Mesenchymal stem cell (in vitro differentiated cells and primary cell): Measurements from ENCODE around the gene TUBA3E.
"Not testable (repeated sequence)": the region's sequence is repeated elsewhere in the genome, so short reads cannot be mapped to it uniquely, and the experiment has no call there.

Experiments
- DNase-seq: peaks from one replicate; pipeline ENCODE4 v3.0.0-alpha.2; 2013
- H2AFZ ChIP-seq: one replicate; pipeline ENCODE4 v1.6.1; 2013; ENCODE audit warnings: low read depth, mild to moderate bottlenecking, control low read depth, inconsistent platforms, low read length, moderate library complexity
- H2AK5ac ChIP-seq: 2 replicates; pipeline ENCODE4 v1.6.1; 2013; ENCODE audit warnings: low read length, moderate library complexity, mild to moderate bottlenecking, inconsistent platforms; ENCODE audit not compliant: severe bottlenecking
- H2BK120ac ChIP-seq: one replicate; pipeline ENCODE4 v1.6.1; 2013; ENCODE audit warnings: low read depth, mild to moderate bottlenecking, inconsistent platforms, low read length, moderate library complexity
- H2BK12ac ChIP-seq, 2 experiments: one replicate each; pipeline ENCODE4 v1.6.1; 2013; ENCODE audit warnings: inconsistent platforms in 2 of 2, low read length in 2 of 2, mild to moderate bottlenecking in 2 of 2, moderate library complexity in 2 of 2, control low read depth in 1 of 2
- H2BK15ac ChIP-seq: one replicate; pipeline ENCODE4 v1.6.1; 2013; ENCODE audit warnings: mild to moderate bottlenecking, low read depth, inconsistent platforms; ENCODE audit not compliant: poor library complexity, severe bottlenecking
- H2BK5ac ChIP-seq: 2 replicates; pipeline ENCODE4 v1.6.1; 2013; ENCODE audit warnings: low read depth, mild to moderate bottlenecking, low read length, control low read depth, inconsistent platforms; ENCODE audit not compliant: poor library complexity, severe bottlenecking
- H3K14ac ChIP-seq, 2 experiments: one replicate each; pipeline ENCODE4 v1.6.1; 2013; ENCODE audit warnings: inconsistent platforms in 2 of 2, low read length in 2 of 2, control low read depth in 1 of 2, mild to moderate bottlenecking in 1 of 2, moderate library complexity in 1 of 2
- H3K18ac ChIP-seq, 2 experiments: one replicate each; pipeline ENCODE4 v1.6.1; 2013; ENCODE audit warnings: inconsistent platforms in 2 of 2, low read length in 2 of 2, control low read depth in 1 of 2, low read depth in 1 of 2, mild to moderate bottlenecking in 1 of 2
- H3K23ac ChIP-seq, 2 experiments: one replicate each; pipeline ENCODE4 v1.6.1; 2013; ENCODE audit warnings: inconsistent platforms in 2 of 2, low read length in 2 of 2, mild to moderate bottlenecking in 2 of 2, moderate library complexity in 2 of 2, control low read depth in 1 of 2
- H3K27ac ChIP-seq: 2 replicates; pipeline ENCODE4 v1.5.1; 2013; ENCODE audit warnings: mild to moderate bottlenecking, moderate library complexity, low read length, control low read depth, inconsistent platforms; ENCODE audit not compliant: poor library complexity, severe bottlenecking
- H3K27me3 ChIP-seq, 2 experiments: 2 replicates each; pipeline versions ENCODE4 v1.6.1 to v1.7.0; 2013; ENCODE audit warnings: low read length in 2 of 2, mild to moderate bottlenecking in 2 of 2, moderate library complexity in 2 of 2, control low read depth in 1 of 2, inconsistent platforms in 1 of 2; ENCODE audit not compliant: control insufficient read depth in 1 of 2, insufficient read depth in 1 of 2
- H3K36me3 ChIP-seq, 2 experiments: 2 replicates each; pipeline versions ENCODE4 v1.6.1 to v1.7.0; 2013; ENCODE audit warnings: low read length in 2 of 2, control low read depth in 1 of 2, inconsistent platforms in 1 of 2, low read depth in 1 of 2, mild to moderate bottlenecking in 1 of 2; ENCODE audit not compliant: insufficient read depth in 2 of 2, control insufficient read depth in 1 of 2
- H3K4ac ChIP-seq, 2 experiments: one replicate each; pipeline ENCODE4 v1.6.1; 2013; ENCODE audit warnings: inconsistent platforms in 2 of 2, low read length in 2 of 2, mild to moderate bottlenecking in 2 of 2, moderate library complexity in 2 of 2, control low read depth in 1 of 2, low read depth in 1 of 2
- H3K4me1 ChIP-seq: 2 replicates; pipeline ENCODE4 v1.6.1; 2013; ENCODE audit warnings: low read depth, low read length, control low read depth; ENCODE audit not compliant: control insufficient read depth, insufficient read depth
- H3K4me2 ChIP-seq: 2 replicates; pipeline ENCODE4 v1.6.1; 2013; ENCODE audit warnings: low read length, mild to moderate bottlenecking, inconsistent platforms; ENCODE audit not compliant: poor library complexity, severe bottlenecking
- H3K4me3 ChIP-seq, 2 experiments: 2 replicates each; pipeline versions ENCODE4 v1.5.1 to v1.7.0; 2013; ENCODE audit warnings: low read length in 2 of 2, mild to moderate bottlenecking in 2 of 2, control low read depth in 1 of 2, low read depth in 1 of 2; ENCODE audit not compliant: insufficient read depth in 1 of 2
- H3K79me1 ChIP-seq: replicated peaks from 2 replicates; pipeline ENCODE4 v1.6.1; 2013; ENCODE audit warnings: mild to moderate bottlenecking, control low read depth, low read length, inconsistent platforms; ENCODE audit not compliant: poor library complexity, severe bottlenecking
- H3K9ac ChIP-seq: 2 replicates; pipeline ENCODE4 v1.7.0; 2013; ENCODE audit warnings: mild to moderate bottlenecking, low read length, moderate library complexity
- H3K9me3 ChIP-seq: 2 replicates; pipeline ENCODE4 v1.7.0; 2013; ENCODE audit warnings: mild to moderate bottlenecking, low read length; ENCODE audit not compliant: control insufficient read depth
- H4K8ac ChIP-seq: one replicate; pipeline ENCODE4 v1.6.1; 2013; ENCODE audit warnings: inconsistent platforms, mild to moderate bottlenecking, low read length, moderate library complexity
- H4K91ac ChIP-seq: one replicate; pipeline ENCODE4 v1.6.1; 2013; ENCODE audit warnings: mild to moderate bottlenecking, low read length, inconsistent platforms
- WGBS: methylation state at CpG from one replicate; pipeline ENCODE4 v1.1.7; 2013; ENCODE audit warnings: mixed read lengths; 5-methylcytosine and 5-hydroxymethylcytosine counted together

Gene TUBA3E

DNA sequence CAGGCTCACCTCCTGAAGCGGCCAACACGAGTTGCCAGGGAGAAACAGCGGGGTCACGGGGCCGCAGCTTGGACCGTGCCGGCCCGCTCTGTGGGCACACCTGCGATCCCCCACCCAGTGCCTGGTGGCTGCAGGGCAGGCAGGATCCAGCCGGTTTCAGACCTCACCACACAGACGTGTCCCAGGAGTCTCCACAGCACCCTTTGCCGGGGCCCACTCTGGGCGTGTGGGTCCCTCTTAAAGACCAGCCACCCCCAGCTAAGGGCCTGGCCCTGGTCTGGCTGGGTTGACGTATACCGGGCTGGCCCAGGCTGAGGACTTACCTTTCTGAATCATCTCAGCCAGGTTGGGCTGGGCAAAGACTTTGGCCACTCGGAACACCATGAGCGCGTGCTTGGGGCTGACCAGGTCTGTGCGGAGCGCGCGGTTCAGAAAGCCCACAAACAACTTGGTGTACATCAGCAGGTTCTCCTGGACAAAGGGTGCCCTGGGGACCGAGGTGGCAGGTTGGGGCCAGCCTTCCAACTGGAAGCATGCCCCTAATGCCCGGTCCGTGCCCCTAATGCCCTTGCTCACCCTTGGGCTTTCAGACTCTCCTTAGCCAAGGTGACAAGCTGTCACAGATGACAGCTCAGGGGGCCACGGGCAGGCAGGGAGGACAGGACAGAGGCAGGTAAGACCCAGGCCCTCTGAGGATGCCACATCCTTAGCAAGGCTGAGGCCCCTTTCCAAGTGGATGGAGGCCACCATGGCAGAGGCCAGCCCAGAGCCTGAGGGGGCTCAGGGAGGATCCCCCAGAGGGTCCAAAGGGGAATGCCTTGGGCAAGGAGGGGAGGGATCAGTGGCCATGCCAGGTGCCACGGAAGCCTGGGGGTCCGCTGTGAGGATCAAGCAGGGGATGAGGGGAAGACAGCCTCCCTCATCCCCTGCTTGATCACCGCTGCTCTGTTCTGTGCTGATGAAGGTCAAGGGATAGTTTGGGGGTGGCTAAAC lies 43.2 kb downstream of the TUBA3E start:
- Histone ChIP-seq H3K14ac (no peak overlapping the region), H3K36me3 (peaks cover 16 to 83% of the 10 kb centered on the region in 2 experiments), H3K9me3 (no peaks in the 10 kb centered on the region), H2BK120ac (no peak overlapping the region), H3K18ac (no peak overlapping the region), H3K27me3 (no peaks in the 10 kb centered on the region), H3K4me1 (peaks cover 9% of the 10 kb centered on the region), H2BK5ac (no peak overlapping the region), H4K91ac (peak overlapping the region; percentile 20), H4K8ac (no peak overlapping the region), H3K23ac (no peak overlapping the region), H2BK12ac (no peak overlapping the region), H2AK5ac (no peak overlapping the region), H3K79me1 (peaks cover 13% of the 10 kb centered on the region), H3K9ac (no peak overlapping the region), H3K27ac (no peak overlapping the region), H3K4ac (no peak overlapping the region), H3K4me2 (no peak overlapping the region), H2BK15ac (no peak overlapping the region), H2AFZ (no peak overlapping the region), H3K4me3 (no peak overlapping the region)
- WGBS, result 96% methylated on average over 29 of the region's 29 CpGs
- DNase-seq, result no peak

GRCh38 chr2:130154423-130154770 lies 43.8 kb downstream of the TUBA3E start:
- Histone ChIP-seq H3K79me1 (peaks cover 11% of the 10 kb centered on the region), H3K36me3 (peaks cover 10 to 77% of the 10 kb centered on the region in 2 experiments)
- H3K18ac ChIP-seq, H3K23ac ChIP-seq, H2AK5ac ChIP-seq, H4K8ac ChIP-seq, H3K4me2 ChIP-seq, H2BK15ac ChIP-seq, H3K27ac ChIP-seq, H3K9ac ChIP-seq, H3K4me3 ChIP-seq, DNase-seq, H3K9me3 ChIP-seq, H2BK5ac ChIP-seq, H4K91ac ChIP-seq, H2AFZ ChIP-seq, H2BK120ac ChIP-seq, H3K4ac ChIP-seq, H2BK12ac ChIP-seq, H3K27me3 ChIP-seq, H3K4me1 ChIP-seq, H3K14ac ChIP-seq: not testable (repeated sequence)
- 100% methylated on average over 4 of the region's 8 CpGs for WGBS

GRCh38 chr2:130153721-130154422 lies 44.4 kb downstream of the TUBA3E start:
- H2BK12ac ChIP-seq, H3K14ac ChIP-seq, H3K27me3 ChIP-seq, H3K9me3 ChIP-seq, H3K18ac ChIP-seq, H3K23ac ChIP-seq, H2BK5ac ChIP-seq, H3K4ac ChIP-seq, H4K8ac ChIP-seq, H2BK15ac ChIP-seq, H3K27ac ChIP-seq, H2BK120ac ChIP-seq, H2AFZ ChIP-seq, H3K4me2 ChIP-seq, H3K9ac ChIP-seq, H3K4me3 ChIP-seq, H2AK5ac ChIP-seq, H3K4me1 ChIP-seq, DNase-seq, H4K91ac ChIP-seq: not testable (repeated sequence)
- WGBS, result 95% methylated on average over 19 of the region's 23 CpGs
- H3K79me1 ChIP-seq, result peaks cover 11% of the 10 kb centered on the region
- peaks cover 10 to 74% of the 10 kb centered on the region in 2 experiments for H3K36me3 ChIP-seq
